ENCODE measurements around the gene SHB. TPM values are rescaled to one million over a fixed set of nuclear protein-coding genes. Genes with fewer than 3 reads are reported as not detected.
A peak's percentile ranks its signal among the peaks of the same experiment; 100 is the strongest.

The SHB gene
- total RNA-seq, 6 experiments from 2014 or later, result 12.0 to 43.1 (median 21.9) TPM

DNA sequence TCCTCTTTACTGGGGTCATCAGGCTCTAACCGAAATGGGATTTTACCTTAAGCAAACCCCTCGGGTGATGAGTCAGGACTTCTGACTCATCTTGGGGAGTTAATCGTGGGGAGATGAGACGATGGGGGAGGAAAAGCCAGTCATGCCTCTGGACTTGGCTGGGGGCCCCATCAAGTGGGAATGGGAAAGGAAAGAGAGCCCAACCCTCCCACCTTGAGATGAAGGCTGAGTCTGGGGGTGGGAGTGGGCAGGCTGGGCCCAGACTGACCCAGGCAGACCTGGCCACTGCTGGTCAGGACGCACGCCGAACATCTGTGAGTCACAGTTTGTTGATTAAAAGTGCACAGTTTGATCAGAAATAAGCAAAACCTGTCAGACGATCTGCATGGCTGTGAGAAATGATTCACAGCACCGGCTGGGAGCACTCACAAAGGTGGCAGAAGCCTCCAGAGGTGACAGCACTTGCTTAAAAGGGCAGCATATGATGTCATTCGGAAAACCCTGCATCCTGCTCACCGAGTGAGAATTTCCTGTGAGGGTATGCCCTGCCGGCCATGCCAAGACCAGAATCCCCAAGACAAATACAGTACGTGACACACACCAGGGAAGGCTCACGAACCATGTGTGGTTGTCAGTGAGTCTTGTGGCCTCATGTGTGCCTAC, 115.1 kb downstream of the SHB start:
- intact Hi-C loops (cut with DNase I), result loop anchor here in 1 of 2 donors (10.0 kb wide), 1 partner anchor 61 kb away; no protein-coding TSS in a partner anchor
- 62% methylated on average over 8 of the region's 14 CpGs for WGBS (ENCODE audit: insufficient coverage, low coverage, low lambda C conversion rate, missing lambda C conversion rate)
- Histone ChIP-seq H3K27me3 (no peaks in the 10 kb centered on the region), H3K36me3 (peaks cover 0 to 27% (median 7%) of the 10 kb centered on the region in 4 donors), H3K9me3 (no peaks in the 10 kb centered on the region), H3K27ac (no peak overlapping the region), H3K4me3 (no peak overlapping the region), H3K4me1 (no peaks in the 10 kb centered on the region)
- ATAC-seq, result peak in 2 of 4 donors; percentile 21 to 35
- no peak for TF ChIP-seq POLR2A (IDR thresholded peaks at IDR 0.05)
- TF ChIP-seq CTCF (IDR thresholded peaks at IDR 0.05), result no peak
- DNase-seq, result no peak

- Histone ChIP-seq H3K4me3 (no peak overlapping the region), H3K4me1 (no peaks in the 10 kb centered on the region), H3K9me3 (no peaks in the 10 kb centered on the region), H3K27ac (no peak overlapping the region), H3K36me3 (peaks cover 0 to 33% (median 9%) of the 10 kb centered on the region in 4 donors), H3K27me3 (no peaks in the 10 kb centered on the region)
- ATAC-seq (peak in 1 of 4 donors; percentile 4), DNase-seq (no peak)
- no peak for TF ChIP-seq POLR2A (IDR thresholded peaks at IDR 0.05)
- no peak for TF ChIP-seq CTCF (IDR thresholded peaks at IDR 0.05)
- 88% methylated on average over 1 of the region's 5 CpGs for WGBS (ENCODE audit: insufficient coverage, low coverage, low lambda C conversion rate, missing lambda C conversion rate)
- intact Hi-C loops (cut with DNase I), result loop anchor here in 1 of 2 donors (10.0 kb wide), 1 partner anchor 62 kb away; no protein-coding TSS in a partner anchor
Observed at GRCh38 chr9:37953206-37953774, 115.7 kb downstream of the SHB start.

- intact Hi-C loops (cut with DNase I), result loop anchor here in 1 of 2 donors (10.0 kb wide), 1 partner anchor 62 kb away; no protein-coding TSS in a partner anchor
- Histone ChIP-seq H3K4me3 (no peak overlapping the region), H3K4me1 (no peaks in the 10 kb centered on the region), H3K36me3 (peaks cover 0 to 38% (median 12%) of the 10 kb centered on the region in 4 donors), H3K27ac (no peak overlapping the region), H3K9me3 (no peaks in the 10 kb centered on the region), H3K27me3 (no peaks in the 10 kb centered on the region)
- 85% methylated on average over 5 of the region's 6 CpGs for WGBS (ENCODE audit: insufficient coverage, low coverage, low lambda C conversion rate, missing lambda C conversion rate)
- ATAC-seq, result peak in 1 of 4 donors; percentile 2
- TF ChIP-seq CTCF (IDR thresholded peaks at IDR 0.05), result no peak
- no peak for TF ChIP-seq POLR2A (IDR thresholded peaks at IDR 0.05)
- DNase-seq, result no peak
Observed at GRCh38 chr9:37952731-37953130, 116.3 kb downstream of the SHB start.

DNA sequence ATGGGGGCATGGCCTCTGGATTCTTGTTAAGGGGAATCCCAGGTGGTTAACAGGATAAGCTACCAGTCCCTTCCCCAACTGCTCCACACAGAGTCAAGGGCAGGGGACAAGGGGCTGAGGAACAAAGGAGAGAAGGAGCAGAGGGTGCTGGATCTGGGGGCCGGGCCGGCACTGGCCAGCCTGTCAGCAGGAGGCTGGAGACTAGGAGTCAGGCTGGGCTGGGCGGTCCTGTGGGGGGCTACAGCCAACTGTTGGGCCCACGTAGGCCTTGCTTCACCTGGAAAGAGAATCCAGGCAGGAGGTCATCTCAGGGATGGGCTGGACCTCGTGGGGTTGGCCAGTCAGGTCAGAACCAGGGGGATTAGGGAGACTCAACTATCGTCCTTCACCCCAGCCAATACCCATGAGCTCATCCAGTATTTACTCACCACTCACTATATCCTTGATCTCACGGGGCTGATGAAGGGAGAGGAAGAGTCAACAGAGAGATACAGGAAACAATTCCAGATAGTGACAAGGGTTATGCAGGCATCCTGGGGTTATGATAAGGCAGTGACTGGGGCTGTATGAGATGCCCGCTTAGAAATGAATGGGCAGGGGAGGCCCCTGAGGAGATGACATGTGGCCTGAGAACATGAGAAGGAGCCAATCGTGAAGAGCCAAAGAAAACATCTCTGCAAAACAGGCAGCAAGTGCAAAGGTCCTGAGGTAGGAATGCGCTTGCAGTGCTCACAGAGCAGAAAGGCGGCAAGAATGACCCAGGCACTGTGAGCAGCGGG, 117.2 kb downstream of the SHB start:
- H3K4me1 ChIP-seq, result no peaks in the 10 kb centered on the region
- DNase-seq, result no peak
- intact Hi-C loops (cut with DNase I), result loop anchor here in 1 of 2 donors (10.0 kb wide), 1 partner anchor 63 kb away; no protein-coding TSS in a partner anchor
- no peak for TF ChIP-seq POLR2A (IDR thresholded peaks at IDR 0.05)
- H3K4me3 ChIP-seq, result no peak overlapping the region
- peak in 2 of 4 donors; percentile 10 to 73 for ATAC-seq
- no peak overlapping the region for H3K27ac ChIP-seq
- H3K9me3 ChIP-seq, result no peaks in the 10 kb centered on the region
- WGBS (ENCODE audit: insufficient coverage, low coverage, low lambda C conversion rate, missing lambda C conversion rate), result 49% methylated on average over 5 of the region's 12 CpGs
- peaks cover 5 to 47% (median 18%) of the 10 kb centered on the region in 4 donors for H3K36me3 ChIP-seq
- no peaks in the 10 kb centered on the region for H3K27me3 ChIP-seq
